Loucy (cell line): Measurements from ENCODE around the gene MSH2.

Source experiments
- H2AFZ ChIP-seq: fragments of 200-600 bp; sonication (generic); 2 replicates; pipeline ENCODE4 v1.6.0; 2016; ENCODE audit warnings: antibody characterized with exemption, mild to moderate bottlenecking, low read length, moderate library complexity
- H3F3A ChIP-seq: fragments of 200-600 bp; 2 replicates; pipeline ENCODE4 v1.6.0; 2016; ENCODE audit warnings: antibody characterized with exemption, low read depth, mild to moderate bottlenecking
- H3K27me3 ChIP-seq: fragments of 200-600 bp; sonication (generic); 2 replicates; pipeline ENCODE4 v1.6.1; 2014; ENCODE audit warnings: low read length, mild to moderate bottlenecking; ENCODE audit not compliant: insufficient read depth, poor library complexity, severe bottlenecking
- H3K36me3 ChIP-seq: fragments of 200-600 bp; sonication (generic); 2 replicates; pipeline ENCODE4 v1.6.1; 2016; ENCODE audit warnings: low read length; ENCODE audit not compliant: insufficient read depth
- H3K4me1 ChIP-seq: fragments of 200-600 bp; sonication (generic); 2 replicates; pipeline ENCODE4 v1.5.1; 2014; ENCODE audit warnings: low read length, mild to moderate bottlenecking; ENCODE audit not compliant: insufficient read depth, poor library complexity, severe bottlenecking
- H3K4me2 ChIP-seq: fragments of 200-600 bp; sonication (generic); 2 replicates; pipeline ENCODE4 v1.6.0; 2014; ENCODE audit warnings: antibody characterized with exemption, low read length, low read depth, mild to moderate bottlenecking; ENCODE audit not compliant: poor library complexity, severe bottlenecking
- H3K4me3 ChIP-seq: fragments of 200-600 bp; sonication (generic); 2 replicates; pipeline ENCODE4 v1.5.1; 2014; ENCODE audit warnings: low read length, mild to moderate bottlenecking, mixed read lengths; ENCODE audit not compliant: poor library complexity, severe bottlenecking
- H3K79me2 ChIP-seq: fragments of 200-600 bp; sonication (generic); 2 replicates; pipeline ENCODE4 v1.6.1; 2014; ENCODE audit warnings: low read length; ENCODE audit not compliant: insufficient read depth
- H3K9ac ChIP-seq: fragments of 200-600 bp; sonication (generic); 2 replicates; pipeline ENCODE4 v1.6.0; 2014; ENCODE audit warnings: mild to moderate bottlenecking, low read depth, low read length, moderate library complexity; ENCODE audit not compliant: poor library complexity, severe bottlenecking
- H3K9me2 ChIP-seq: fragments of 200-600 bp; sonication (generic); replicated peaks from 2 replicates; pipeline ENCODE4 v1.6.1; 2016; ENCODE audit warnings: low read depth, low read length, mixed read lengths
- H3K9me3 ChIP-seq: fragments of 200-600 bp; sonication (generic); 2 replicates; pipeline ENCODE4 v1.6.1; 2014; ENCODE audit warnings: mild to moderate bottlenecking, antibody characterized with exemption, low read length, low read depth; ENCODE audit not compliant: insufficient read depth
- H4K20me1 ChIP-seq: fragments of 200-600 bp; sonication (generic); 2 replicates; pipeline ENCODE4 v1.6.0; 2014; ENCODE audit warnings: antibody characterized with exemption, low read length, mild to moderate bottlenecking; ENCODE audit not compliant: insufficient read depth, poor library complexity, severe bottlenecking
- EZH2phosphoT487 ChIP-seq: fragments of 200-600 bp; IDR thresholded peaks from 2 replicates; pipeline ENCODE4 v1.6.1; 2018; ENCODE audit warnings: antibody characterized with exemption, mild to moderate bottlenecking, moderate library complexity, borderline replicate concordance
- TF ChIP-seq, protein P1 (sequence below): fragments of 200-600 bp; sonication (generic); conservative IDR thresholded peaks from 2 replicates; pipeline ENCODE4 v1.5.1; 2014; ENCODE audit warnings: mild to moderate bottlenecking, antibody characterized with exemption, low read length

Gene MSH2

DNA sequence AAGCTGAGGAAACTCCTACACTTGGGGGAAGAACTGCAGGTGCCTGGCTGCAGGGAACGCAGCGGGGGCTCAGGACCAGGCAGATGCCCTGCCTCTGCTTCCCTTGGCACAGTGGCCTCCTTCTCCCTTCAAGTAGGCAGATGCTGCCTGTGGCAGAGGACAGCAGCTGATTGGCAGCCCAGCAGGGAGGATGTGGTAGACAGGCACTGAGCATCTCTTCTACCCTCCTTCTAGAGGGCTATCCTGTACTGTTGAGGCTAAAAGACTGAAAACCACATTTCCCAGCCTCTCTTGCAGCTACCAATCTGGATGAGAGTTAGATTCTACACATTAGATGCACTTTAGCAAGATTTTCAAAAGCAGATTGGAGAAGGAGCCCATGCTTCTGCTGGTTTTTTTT is 105.7 kb downstream of the MSH2 start:
- Histone ChIP-seq H3F3A (peaks cover 5% of the 10 kb centered on the region; the same call in 1 of the 2 replicates), H3K27me3 (no peaks in the 10 kb centered on the region), H2AFZ (no peak overlapping the region), H3K36me3 (no peaks in the 10 kb centered on the region), H3K79me2 (no peaks in the 10 kb centered on the region), H3K4me2 (peak overlapping the region; percentile 60), H4K20me1 (no peaks in the 10 kb centered on the region), H3K9me3 (peaks cover 8% of the 10 kb centered on the region; the same call in 1 of the 2 replicates), H3K9ac (no peak overlapping the region), H3K9me2 (no peaks in the 10 kb centered on the region), H3K4me1 (peaks cover 49% of the 10 kb centered on the region), H3K4me3 (peak overlapping the region; percentile 20)
- TF ChIP-seq EZH2phosphoT487, result no peak
- TF ChIP-seq, protein P1, sequence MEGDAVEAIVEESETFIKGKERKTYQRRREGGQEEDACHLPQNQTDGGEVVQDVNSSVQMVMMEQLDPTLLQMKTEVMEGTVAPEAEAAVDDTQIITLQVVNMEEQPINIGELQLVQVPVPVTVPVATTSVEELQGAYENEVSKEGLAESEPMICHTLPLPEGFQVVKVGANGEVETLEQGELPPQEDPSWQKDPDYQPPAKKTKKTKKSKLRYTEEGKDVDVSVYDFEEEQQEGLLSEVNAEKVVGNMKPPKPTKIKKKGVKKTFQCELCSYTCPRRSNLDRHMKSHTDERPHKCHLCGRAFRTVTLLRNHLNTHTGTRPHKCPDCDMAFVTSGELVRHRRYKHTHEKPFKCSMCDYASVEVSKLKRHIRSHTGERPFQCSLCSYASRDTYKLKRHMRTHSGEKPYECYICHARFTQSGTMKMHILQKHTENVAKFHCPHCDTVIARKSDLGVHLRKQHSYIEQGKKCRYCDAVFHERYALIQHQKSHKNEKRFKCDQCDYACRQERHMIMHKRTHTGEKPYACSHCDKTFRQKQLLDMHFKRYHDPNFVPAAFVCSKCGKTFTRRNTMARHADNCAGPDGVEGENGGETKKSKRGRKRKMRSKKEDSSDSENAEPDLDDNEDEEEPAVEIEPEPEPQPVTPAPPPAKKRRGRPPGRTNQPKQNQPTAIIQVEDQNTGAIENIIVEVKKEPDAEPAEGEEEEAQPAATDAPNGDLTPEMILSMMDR, result no peak

DNA sequence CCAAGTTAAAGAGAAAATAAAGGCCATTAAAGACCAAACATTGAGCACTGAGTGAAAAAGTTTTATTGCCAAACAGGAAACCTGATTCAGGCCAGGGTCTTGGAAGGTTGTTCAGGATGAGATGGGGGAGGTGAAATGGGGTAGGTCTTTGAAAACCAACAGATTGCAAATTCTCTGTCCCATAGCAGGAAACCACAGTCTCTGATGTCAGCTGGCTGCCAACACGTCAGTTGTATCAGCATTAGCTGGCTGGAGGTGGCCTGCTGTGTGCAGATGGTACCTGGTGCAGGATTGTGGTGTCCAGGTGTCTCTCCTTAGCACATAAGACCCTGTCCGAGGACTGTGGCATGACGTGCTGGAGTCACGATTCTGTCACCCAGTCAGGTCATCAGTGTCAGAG is 106.3 kb downstream of the MSH2 start:
- no peak for TF ChIP-seq EZH2phosphoT487
- TF ChIP-seq, protein P1, result no peak
- H3K9me2 ChIP-seq, result no peaks in the 10 kb centered on the region
- H3K4me3 ChIP-seq, result peak overlapping the region; percentile 20
- H3F3A ChIP-seq, result peaks cover 5% of the 10 kb centered on the region; the same call in 1 of the 2 replicates
- H3K27me3 ChIP-seq, result no peaks in the 10 kb centered on the region
- H3K36me3 ChIP-seq, result no peaks in the 10 kb centered on the region
- no peaks in the 10 kb centered on the region for H3K79me2 ChIP-seq
- peaks cover 43% of the 10 kb centered on the region for H3K4me1 ChIP-seq
- no peak overlapping the region for H2AFZ ChIP-seq
- no peaks in the 10 kb centered on the region for H4K20me1 ChIP-seq
- H3K4me2 ChIP-seq, result peak overlapping the region; percentile 60
- peak overlapping the region; percentile 9 for H3K9ac ChIP-seq
- peaks cover 8% of the 10 kb centered on the region; the same call in 1 of the 2 replicates for H3K9me3 ChIP-seq

DNA sequence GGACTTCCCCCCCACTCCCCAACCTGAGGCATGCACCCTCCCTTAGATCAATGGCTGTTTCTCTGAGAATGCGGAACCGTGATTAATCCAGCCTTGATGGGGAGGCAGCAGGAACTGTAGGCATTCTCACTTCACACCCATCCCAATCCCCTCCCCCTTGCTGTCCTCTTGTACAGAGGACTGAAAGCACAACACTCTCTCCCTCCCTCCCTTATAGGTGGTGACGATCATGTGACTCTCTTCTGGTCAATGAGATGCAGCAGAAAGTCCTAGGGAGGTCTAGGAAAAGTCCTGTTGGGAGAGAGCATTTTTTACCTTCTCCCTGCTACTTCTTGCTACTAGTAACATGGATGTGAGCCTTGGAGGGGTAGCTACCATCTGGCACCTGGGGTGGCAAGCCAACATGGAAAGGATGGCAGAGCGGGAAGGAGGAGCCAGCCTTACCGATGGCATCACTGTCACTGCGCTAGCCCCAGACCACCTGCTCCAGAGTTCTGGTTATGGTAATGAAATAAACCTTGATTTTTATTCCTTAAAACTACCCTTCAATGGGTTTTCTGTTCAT is 106.9 kb downstream of the MSH2 start:
- H3K36me3 ChIP-seq, result no peaks in the 10 kb centered on the region
- peaks cover 5% of the 10 kb centered on the region; the same call in 1 of the 2 replicates for H3F3A ChIP-seq
- peak overlapping the region; percentile 20 for H3K4me3 ChIP-seq
- peak overlapping the region; percentile 60 for H3K4me2 ChIP-seq
- no peaks in the 10 kb centered on the region for H4K20me1 ChIP-seq
- H3K79me2 ChIP-seq, result no peaks in the 10 kb centered on the region
- H3K9me2 ChIP-seq, result no peaks in the 10 kb centered on the region
- H3K9me3 ChIP-seq, result peaks cover 4% of the 10 kb centered on the region; the same call in 1 of the 2 replicates
- H2AFZ ChIP-seq, result no peak overlapping the region
- no peaks in the 10 kb centered on the region for H3K27me3 ChIP-seq
- TF ChIP-seq EZH2phosphoT487, result no peak
- TF ChIP-seq, protein P1, result no peak
- H3K4me1 ChIP-seq, result peaks cover 41% of the 10 kb centered on the region
- H3K9ac ChIP-seq, result peak overlapping the region; percentile 9
